Panc1 (cell line): ENCODE measurements around the gene NYAP2.

ENCODE experiments used
- CTCF ChIP-seq: fragments of 450-650 bp; IDR thresholded peaks from 2 replicates; pipeline ENCODE4 v1.5.1; 2017; ENCODE audit warnings: mild to moderate bottlenecking
- POLR2AphosphoS5 ChIP-seq: IDR thresholded peaks from 2 replicates; pipeline ENCODE4 v1.6.1; 2012; ENCODE audit warnings: mild to moderate bottlenecking, low read depth, low read length, moderate library complexity
- REST ChIP-seq, 2 experiments: IDR thresholded peaks; 2 replicates each; pipeline ENCODE4 v1.6.1; 2011 to 2012; ENCODE audit warnings: low read depth in 2 of 2, control low read depth in 1 of 2, low read length in 1 of 2, mild to moderate bottlenecking in 1 of 2, moderate library complexity in 1 of 2; ENCODE audit not compliant: insufficient read depth in 1 of 2
- SIN3A ChIP-seq: IDR thresholded peaks from 2 replicates; pipeline ENCODE4 v1.6.1; 2012; ENCODE audit warnings: low read depth, mild to moderate bottlenecking, low read length, moderate library complexity, borderline replicate concordance; ENCODE audit not compliant: insufficient read depth
- TCF7L2 ChIP-seq: IDR thresholded peaks from 2 replicates; pipeline ENCODE4 v1.6.1; 2011; ENCODE audit warnings: mild to moderate bottlenecking, low read depth, low read length, inconsistent platforms

- no peak for TF ChIP-seq POLR2AphosphoS5
- TF ChIP-seq CTCF: no peak
- TF ChIP-seq REST (IDR thresholded peaks at IDR 0.05; ENCODE audit: insufficient read depth in 1 of 2, low read depth in 2 of 2, low read length in 1 of 2): no peak
- no peak for TF ChIP-seq SIN3A
- TF ChIP-seq TCF7L2: no peak
These were observed 2.8 kb downstream of the NYAP2 start for GRCh38 chr2:225402210-225402776.
